H1 (cell line): ENCODE data around the gene FHIT. TPM values are rescaled to one million over a fixed set of nuclear protein-coding genes. Genes with fewer than 3 reads are reported as not detected.
A peak's percentile ranks its signal among the peaks of the same experiment; 100 is the strongest.

ENCODE experiments used
- CHD7 ChIP-seq: fragments of 300-600 bp; sonication (generic); IDR thresholded peaks from 2 replicates; pipeline ENCODE4 v1.7.1; 2012; ENCODE audit warnings: low read length, moderate library complexity, mild to moderate bottlenecking, inconsistent platforms; ENCODE audit not compliant: insufficient replicate concordance
- CREB1 ChIP-seq: IDR thresholded peaks from 2 replicates; pipeline ENCODE4 v1.6.1; 2012; ENCODE audit warnings: inconsistent platforms
- CTBP2 ChIP-seq: IDR thresholded peaks from 2 replicates; pipeline ENCODE4 v1.7.0; 2011; ENCODE audit warnings: borderline replicate concordance, mild to moderate bottlenecking, moderate library complexity, mixed read lengths, low read length; ENCODE audit not compliant: insufficient read depth, insufficient read length
- EGR1 ChIP-seq: IDR thresholded peaks from 2 replicates; pipeline ENCODE4 v1.6.1; 2011; ENCODE audit warnings: low read depth, low read length, borderline replicate concordance
- JUND ChIP-seq: IDR thresholded peaks from 2 replicates; pipeline ENCODE4 v1.6.1; 2011; ENCODE audit warnings: mild to moderate bottlenecking, improper control_type of control experiment, low read length
- KDM4A ChIP-seq: IDR thresholded peaks from one replicate; pipeline ENCODE4 v1.7.1; 2012; ENCODE audit warnings: low read depth, mild to moderate bottlenecking, moderate library complexity, low read length, inconsistent platforms; ENCODE audit not compliant: severe bottlenecking
- POLR2AphosphoS5 ChIP-seq: IDR thresholded peaks from 2 replicates; pipeline ENCODE4 v1.6.1; 2011; ENCODE audit warnings: low read depth, low read length
- RAD21 ChIP-seq, 2 experiments: IDR thresholded peaks in 1 of 2; conservative IDR thresholded peaks in 1 of 2; 2 replicates each; pipeline ENCODE4 v1.6.1; 2011; ENCODE audit warnings: low read depth in 2 of 2, low read length in 2 of 2, improper control_type of control experiment in 1 of 2, inconsistent platforms in 1 of 2, mild to moderate bottlenecking in 1 of 2, moderate library complexity in 1 of 2
- SAP30 ChIP-seq: fragments of 300-600 bp; sonication (generic); IDR thresholded peaks from 2 replicates; pipeline ENCODE4 v1.7.1; 2012; ENCODE audit warnings: low read length, moderate library complexity, mild to moderate bottlenecking, inconsistent platforms; ENCODE audit not compliant: insufficient read depth, insufficient replicate concordance
- SIX5 ChIP-seq: IDR thresholded peaks from 2 replicates; pipeline ENCODE4 v1.6.1; 2011; ENCODE audit warnings: mild to moderate bottlenecking, low read depth, low read length
- polyA plus RNA-seq, 7 experiments: library from polyadenylated mRNA; depleted of rRNA in 3 of 7; stranded (reverse) in 5 of 7; unstranded in 2 of 7; fragments of >200 nt in 5 of 7; fragments of 200-250 nt in 2 of 7; gene quantifications; 1 replicate in 5 of 7; 2 replicates in 1 of 7; 4 replicates in 1 of 7; pipeline versions ENCODE4 v1.2.1 to v1.2.3, GENCODE V29; 2011 to 2013; ENCODE audit warnings: missing spikeins in 2 of 7, mixed read lengths in 2 of 7
- total RNA-seq: library from RNA; stranded (reverse); fragmentation: NEBNext Ultra II Directional; extraction: Animal tissue kit (Norgen Biotek cat#: 25700); gene quantifications from 2 replicates; pipeline ENCODE4 v1.2.1, GENCODE V29; 2021

FHIT gene
- total and polyA plus RNA-seq, 2 of the 8 experiments (the other 6 are each of a cell fraction or from before 2014, with no cell fraction given), result 1.2 to 3.2 TPM

DNA sequence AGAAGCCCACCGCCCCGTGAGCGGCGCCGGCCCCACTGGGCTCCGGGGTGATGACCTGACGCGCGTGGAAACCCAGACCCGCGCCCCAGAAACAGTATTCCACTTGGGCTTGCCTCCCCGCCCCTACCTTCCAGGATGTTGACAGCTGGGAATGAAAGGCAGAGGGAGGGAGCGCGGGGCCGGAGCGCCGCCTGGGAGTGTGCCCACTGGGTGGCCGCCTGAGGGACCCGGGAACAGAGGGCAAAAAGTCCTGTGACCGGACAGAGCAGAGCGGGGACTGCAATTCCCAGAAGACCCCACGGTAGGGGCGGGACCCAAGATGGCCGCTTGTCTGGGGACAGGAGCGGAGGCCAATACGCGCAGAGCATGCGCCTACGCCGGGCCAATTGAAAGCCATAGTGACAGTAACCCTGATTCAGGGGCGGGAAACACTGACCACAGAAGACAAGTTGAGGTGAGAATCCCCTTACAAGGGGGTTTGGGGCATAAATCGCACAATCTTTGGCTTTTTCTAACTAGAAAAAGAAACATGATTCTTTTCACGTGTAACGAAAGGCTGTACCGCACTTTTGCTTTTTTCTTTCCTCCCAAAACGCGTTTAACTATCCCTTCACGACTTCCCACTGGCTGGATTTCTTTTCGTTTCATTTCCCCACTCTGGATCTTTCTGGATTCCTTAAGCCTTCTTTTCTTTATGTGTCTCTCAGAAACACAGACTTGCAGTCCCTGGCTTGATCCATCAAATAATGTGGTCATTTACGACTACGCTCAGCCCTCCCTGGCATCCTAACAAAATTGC, at the start of gene FHIT (continued):
- TF ChIP-seq CHD7 (no peak), JUND (no peak), RAD21 (IDR thresholded peaks at IDR 0.05 in 1 of 2, conservative IDR thresholded peaks at IDR 0.05 in 1 of 2; ENCODE audit: low read depth in 2 of 2, low read length in 2 of 2) (peak in 1 of 2 experiments; percentile 22; a peak in 1 of 4 replicates), CREB1 (peak; percentile 49), CTBP2 (no peak), KDM4A (peak; percentile 53), SAP30 (no peak), EGR1 (no peak), POLR2AphosphoS5 (peak; percentile 56; the same call in 1 of the 2 replicates), SIX5 (peak; percentile 74)
